Stimulated activated naive CD8-positive, alpha-beta T cell treated with anti-CD3 and anti-CD28 coated beads, Interleukin-15, amount 100 ng/mL, for 72 hours (primary cell): Measurements from ENCODE around the gene MTRFR.
A peak's percentile ranks its signal among the peaks of the same experiment; 100 is the strongest.
"Not testable (repeated sequence)": the region's sequence is repeated elsewhere in the genome, so short reads cannot be mapped to it uniquely, and the experiment has no call there.

Experiments used
- ATAC-seq: fragments of 150-1000 bp; cut with Tn5 transposase; 2 replicates; pipeline ENCODE4 v1.10.0; 2021; ENCODE audit warnings: mild to moderate bottlenecking, moderate library complexity
- DNase-seq, 2 donors: peaks; one replicate each; pipeline ENCODE4 v3.0.0; 2021 to 2022
- H3K27ac Mint-ChIP-seq, 2 donors: one replicate each; pipeline ENCODE4 v1.8.0; 2022; ENCODE audit warnings: mild to moderate bottlenecking in 2 of 2, mixed read lengths in 2 of 2, moderate library complexity in 2 of 2
- H3K27me3 Mint-ChIP-seq: one replicate; pipeline ENCODE4 v1.8.0; 2022; ENCODE audit warnings: mixed read lengths
- H3K4me1 Mint-ChIP-seq: one replicate; pipeline ENCODE4 v1.8.0; 2022; ENCODE audit warnings: mild to moderate bottlenecking, mixed read lengths
- H3K4me3 Mint-ChIP-seq, 2 donors: one replicate each; pipeline ENCODE4 v1.8.0; 2022; ENCODE audit warnings: mild to moderate bottlenecking in 2 of 2, mixed read lengths in 2 of 2, moderate library complexity in 1 of 2
- H3K9me3 Mint-ChIP-seq, 2 donors: one replicate each; pipeline ENCODE4 v1.8.0; 2022; ENCODE audit warnings: mixed read lengths in 2 of 2

The MTRFR gene

DNA sequence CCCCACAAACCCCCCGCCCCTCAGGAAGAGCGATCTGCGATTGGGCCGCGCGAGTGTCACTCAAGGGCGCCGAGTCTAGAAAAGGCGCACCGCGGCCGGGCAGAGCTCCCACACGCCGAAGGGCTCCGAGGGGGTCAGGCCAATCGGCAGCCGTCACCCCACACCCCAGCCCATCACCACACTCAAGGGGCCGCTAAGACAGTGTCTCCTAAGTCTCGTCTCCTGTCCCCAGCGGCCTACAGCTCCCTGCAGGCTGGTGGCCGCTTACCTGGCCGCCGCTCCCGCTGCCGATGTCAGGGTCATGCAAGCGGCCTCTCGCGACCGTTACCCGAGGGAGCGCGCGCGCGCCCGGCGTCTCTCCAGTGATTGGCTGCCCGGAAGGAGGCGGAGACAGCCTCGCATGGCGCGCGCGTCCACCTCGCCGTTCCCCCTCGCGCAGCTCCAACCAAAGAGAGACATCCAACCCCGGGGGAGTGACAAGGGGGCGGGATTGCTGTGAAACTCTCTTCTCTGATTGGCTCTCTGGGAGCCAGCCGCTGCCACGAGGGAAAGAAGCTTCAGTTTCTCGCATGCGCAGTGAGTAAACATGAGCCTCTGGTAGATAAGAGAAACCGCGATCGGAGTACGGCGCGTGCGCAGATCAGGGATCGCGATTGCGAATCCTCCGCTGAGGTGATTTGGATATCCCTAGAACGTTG is at the start of gene MTRFR, which contains the start of gene MPHOSPH9:
Gene MTRFR (plus strand): TSS at position 630 of the 698 bp plus-strand sequence. CDS start 20,239 bp downstream, outside the sequence.
Gene MPHOSPH9 (minus strand): TSS at position 335 of the 698 bp plus-strand sequence. CDS start 2,777 bp downstream, outside the sequence.
- Mint-ChIP-seq H3K4me3 (peak within 1 kb of the TSS; percentile 96 to 100), H3K27ac (peak within 1 kb of the TSS; percentile 99), H3K27me3 (no peaks in the 10 kb centered on the region), H3K9me3 (no peaks in the 10 kb centered on the region), H3K4me1 (peaks cover 67% of the 10 kb centered on the region)
- ATAC-seq: peak; percentile 92
- DNase-seq: peak; percentile 99 to 100

DNA sequence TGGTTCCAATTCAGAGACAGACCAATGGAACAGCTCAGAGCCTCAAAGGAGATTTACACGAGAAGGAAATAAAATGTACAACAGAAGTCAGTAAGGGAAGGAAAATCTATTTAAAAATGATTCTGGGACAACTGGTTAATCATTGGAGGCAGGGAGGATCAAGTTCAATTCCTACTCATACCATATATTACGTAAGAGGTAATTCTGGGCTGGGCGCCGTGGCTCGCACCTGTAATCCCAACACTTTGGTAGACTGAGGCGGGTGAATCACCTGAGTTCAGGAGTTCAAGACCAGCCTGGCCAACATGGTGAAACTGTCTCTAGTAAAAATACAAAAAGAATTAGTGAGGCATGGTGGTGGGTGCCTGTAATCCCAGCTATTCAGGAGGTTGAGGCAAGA is 45.6 kb upstream of the MTRFR start:
- no peak overlapping the region for H3K27ac Mint-ChIP-seq
- H3K4me1 Mint-ChIP-seq: no peaks in the 10 kb centered on the region
- no peak overlapping the region for H3K4me3 Mint-ChIP-seq
- H3K9me3 Mint-ChIP-seq: no peaks in the 10 kb centered on the region
- no peaks in the 10 kb centered on the region for H3K27me3 Mint-ChIP-seq
- ATAC-seq (no peak), DNase-seq (no peak)

DNA sequence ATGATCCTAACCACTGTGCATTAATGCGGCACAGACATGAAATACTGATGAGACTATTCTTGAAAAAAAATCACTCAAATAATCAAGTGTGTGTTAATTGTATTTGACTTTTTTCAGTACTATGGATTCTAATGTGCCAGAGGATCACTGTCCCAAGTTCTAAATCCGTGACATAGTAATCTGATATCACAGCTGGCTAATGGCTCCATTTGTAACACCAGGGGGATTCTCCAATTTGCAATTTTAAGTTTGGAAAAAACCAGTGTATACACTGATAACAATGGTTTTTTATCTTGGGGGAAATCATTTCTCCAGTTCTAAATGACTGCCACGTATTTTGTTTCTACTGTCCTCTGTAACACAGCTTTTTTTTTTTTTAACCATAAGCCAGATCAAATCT is 33.3 kb upstream of the MTRFR start:
- Mint-ChIP-seq H3K27ac (no peak overlapping the region), H3K27me3 (no peaks in the 10 kb centered on the region), H3K4me3 (no peak overlapping the region), H3K9me3 (no peaks in the 10 kb centered on the region), H3K4me1 (peaks cover 18% of the 10 kb centered on the region)
- ATAC-seq (no peak), DNase-seq (no peak)

DNA sequence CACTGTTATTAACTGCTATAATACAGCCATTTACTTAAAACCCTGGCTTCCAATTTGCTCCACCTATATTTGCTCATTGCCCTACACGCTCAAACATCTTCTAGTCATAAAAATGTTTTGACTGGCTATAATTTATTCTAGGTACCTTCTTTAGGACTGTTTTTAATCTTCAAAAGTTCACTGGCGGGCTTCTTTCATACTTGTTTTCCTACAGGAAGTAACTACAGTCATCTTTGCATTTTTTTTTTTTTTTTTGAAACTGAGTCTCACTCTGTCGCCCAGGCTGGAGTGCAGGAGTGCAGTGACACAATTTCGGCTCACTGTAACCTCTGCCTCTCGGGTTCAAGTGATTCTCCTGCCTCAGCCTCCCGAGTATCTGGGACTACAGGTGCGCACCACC is 32.8 kb upstream of the MTRFR start:
- Mint-ChIP-seq H3K9me3 (no peaks in the 10 kb centered on the region), H3K27ac (peak overlapping the region; percentile 90 to 95), H3K4me3 (no peak overlapping the region), H3K4me1 (peaks cover 18% of the 10 kb centered on the region), H3K27me3 (no peaks in the 10 kb centered on the region)
- ATAC-seq (peak; percentile 61), DNase-seq (no peak)

DNA sequence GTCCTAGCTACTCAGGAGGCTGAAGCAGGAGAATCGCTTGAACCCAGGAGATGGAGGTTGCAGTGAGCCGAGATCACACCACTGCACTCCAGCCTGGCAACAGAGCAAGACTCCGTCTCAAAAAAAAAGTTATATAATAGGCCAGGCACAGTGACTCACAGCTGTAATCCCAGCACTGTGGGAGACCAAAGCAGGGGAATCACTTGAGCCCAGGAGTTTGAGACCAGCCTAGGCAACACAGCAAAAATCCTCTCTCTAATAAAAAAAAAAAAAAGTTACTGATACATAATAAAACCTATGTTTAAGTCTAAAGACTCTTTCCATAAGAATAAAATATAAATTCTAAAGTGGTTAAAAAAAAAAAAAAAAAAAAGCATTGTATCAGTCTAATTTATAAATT is 26.4 kb upstream of the MTRFR start:
- H3K4me3 Mint-ChIP-seq, H3K4me1 Mint-ChIP-seq, DNase-seq, H3K27ac Mint-ChIP-seq, H3K27me3 Mint-ChIP-seq, H3K9me3 Mint-ChIP-seq, ATAC-seq: not testable (repeated sequence)

DNA sequence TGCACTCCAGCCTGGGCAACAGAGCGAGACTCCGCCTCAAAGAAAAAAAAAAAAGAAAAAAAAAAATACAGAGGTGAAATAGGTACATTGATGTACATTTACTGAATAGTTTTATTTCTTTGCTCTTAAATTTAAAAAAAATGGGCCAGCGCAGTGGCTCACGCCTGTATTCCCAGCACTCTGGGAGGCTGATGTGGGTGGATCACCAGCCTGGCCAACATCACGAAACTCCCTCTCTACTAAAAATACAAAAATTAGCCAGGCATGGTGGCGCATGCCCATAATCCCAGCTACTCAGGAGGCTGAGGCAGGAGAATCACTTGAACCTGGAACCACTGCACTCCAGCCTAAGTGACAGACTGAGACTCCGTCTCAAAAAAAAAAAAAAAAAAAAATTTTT is 25.4 kb upstream of the MTRFR start:
- not testable (repeated sequence) for H3K9me3 Mint-ChIP-seq, H3K27ac Mint-ChIP-seq, H3K4me3 Mint-ChIP-seq, DNase-seq, ATAC-seq, H3K4me1 Mint-ChIP-seq, H3K27me3 Mint-ChIP-seq

DNA sequence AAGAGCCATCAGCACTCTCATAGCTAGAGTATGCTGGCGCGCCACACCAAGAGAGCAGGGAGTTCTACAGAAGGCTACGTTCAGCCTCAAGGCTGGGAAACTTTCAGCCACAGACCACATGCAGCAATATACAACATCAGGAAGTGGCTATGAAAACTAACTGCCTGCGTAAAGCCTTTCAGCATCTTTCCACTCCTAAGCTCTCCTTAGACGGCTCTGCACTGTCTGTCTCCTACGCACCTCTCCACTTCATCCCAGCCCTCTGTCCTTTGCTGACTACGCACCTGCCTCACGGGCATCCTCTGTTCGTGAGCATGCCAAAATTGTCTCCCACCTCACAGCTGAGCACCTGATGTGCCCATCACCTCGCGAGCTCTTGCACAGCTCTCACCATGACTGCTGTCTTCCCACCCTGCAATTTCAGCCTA is 10.0 kb upstream of the MTRFR start:
- peak overlapping the region; percentile 6 to 77 for H3K27ac Mint-ChIP-seq
- peak overlapping the region; percentile 73 for H3K4me3 Mint-ChIP-seq
- peaks cover 54% of the 10 kb centered on the region for H3K4me1 Mint-ChIP-seq
- ATAC-seq: peak; percentile 99
- peak; percentile 39 to 62 for DNase-seq
- no peaks in the 10 kb centered on the region for H3K27me3 Mint-ChIP-seq
- no peaks in the 10 kb centered on the region for H3K9me3 Mint-ChIP-seq

DNA sequence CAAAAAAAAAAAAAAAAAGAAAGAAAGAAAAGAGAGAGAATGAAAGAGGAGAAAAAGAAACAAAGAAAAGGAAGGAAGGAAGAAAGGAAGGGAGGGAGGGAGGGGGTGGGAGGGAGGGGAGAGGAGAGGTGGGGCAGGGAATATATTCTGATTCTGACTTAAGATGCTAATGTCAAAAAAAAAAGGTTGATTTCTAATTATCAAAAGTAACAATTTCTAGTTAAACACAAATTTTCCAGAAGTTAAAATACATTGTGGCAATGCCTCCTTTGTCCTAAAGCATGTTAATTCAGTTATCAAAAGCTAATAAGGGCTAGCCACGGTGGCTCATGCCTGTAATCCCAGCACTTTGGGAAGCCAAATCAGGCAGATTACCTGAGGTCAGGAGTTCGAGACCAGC is 7.8 kb upstream of the MTRFR start:
- Mint-ChIP-seq H3K27ac (peak overlapping the region in 1 of 2 donors; percentile 57), H3K4me1 (peaks cover 67% of the 10 kb centered on the region), H3K4me3 (peak overlapping the region in 1 of 2 donors; percentile 42), H3K9me3 (no peaks in the 10 kb centered on the region), H3K27me3 (no peaks in the 10 kb centered on the region)
- ATAC-seq (no peak), DNase-seq (no peak)

DNA sequence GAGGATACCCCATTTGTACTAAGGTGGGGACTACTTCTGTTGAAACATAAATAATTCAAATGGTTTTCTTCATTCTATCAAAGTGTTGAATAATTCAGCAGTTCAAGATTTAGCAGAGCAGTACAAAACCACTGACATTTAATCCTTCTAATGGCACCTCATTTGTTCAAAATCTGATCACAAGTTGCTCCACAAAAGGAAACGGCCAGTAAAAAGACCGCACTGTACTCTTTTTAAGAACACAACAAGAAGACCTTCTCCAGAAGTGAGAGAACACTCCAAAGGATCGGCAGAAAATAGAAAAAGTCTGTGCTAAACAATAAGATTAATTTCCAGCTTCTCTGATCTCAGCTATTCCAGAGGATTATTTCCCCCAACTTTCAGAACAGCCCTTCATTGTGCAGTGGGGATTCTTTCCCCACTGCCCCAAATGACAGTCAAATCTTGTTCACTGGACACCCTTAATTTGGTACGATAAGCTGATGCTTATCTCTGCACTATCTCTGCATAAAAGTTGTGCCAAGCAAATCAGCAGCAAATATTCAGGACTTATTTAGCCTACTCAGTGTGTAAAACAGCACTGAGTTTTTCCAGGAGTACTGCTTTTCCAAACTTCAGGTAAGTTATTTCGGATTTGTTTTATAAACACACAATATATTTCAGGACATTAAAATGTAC is 5.5 kb upstream of the MTRFR start:
- Mint-ChIP-seq H3K9me3 (no peaks in the 10 kb centered on the region), H3K27ac (no peak overlapping the region), H3K4me3 (peak overlapping the region; percentile 30 to 50), H3K4me1 (peaks cover 64% of the 10 kb centered on the region), H3K27me3 (no peaks in the 10 kb centered on the region)
- ATAC-seq: no peak
- DNase-seq: no peak

DNA sequence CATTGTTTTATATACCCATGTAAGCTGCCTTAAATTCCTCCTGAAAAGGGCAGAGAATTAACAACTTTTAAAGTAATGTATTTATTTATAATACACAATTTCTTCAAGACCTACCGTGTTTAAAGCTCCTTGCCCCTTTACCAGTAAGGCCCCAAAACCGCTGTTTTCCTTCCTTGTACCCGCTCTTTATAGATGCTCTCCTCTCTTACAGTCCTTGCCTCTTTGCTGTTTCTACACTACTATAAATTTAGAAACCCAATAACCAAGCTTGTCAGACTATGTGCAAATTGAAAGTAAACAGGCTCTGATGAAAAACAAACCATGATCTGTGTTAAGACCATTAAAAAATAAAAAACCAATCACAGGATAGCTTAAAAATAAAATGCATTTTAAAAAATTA is 4.2 kb upstream of the MTRFR start:
- H3K4me1 Mint-ChIP-seq: peaks cover 62% of the 10 kb centered on the region
- no peak for DNase-seq
- H3K27ac Mint-ChIP-seq: peak overlapping the region in 1 of 2 donors; percentile 93
- H3K4me3 Mint-ChIP-seq: peak overlapping the region; percentile 69 to 87
- no peaks in the 10 kb centered on the region for H3K9me3 Mint-ChIP-seq
- ATAC-seq: no peak
- H3K27me3 Mint-ChIP-seq: no peaks in the 10 kb centered on the region

DNA sequence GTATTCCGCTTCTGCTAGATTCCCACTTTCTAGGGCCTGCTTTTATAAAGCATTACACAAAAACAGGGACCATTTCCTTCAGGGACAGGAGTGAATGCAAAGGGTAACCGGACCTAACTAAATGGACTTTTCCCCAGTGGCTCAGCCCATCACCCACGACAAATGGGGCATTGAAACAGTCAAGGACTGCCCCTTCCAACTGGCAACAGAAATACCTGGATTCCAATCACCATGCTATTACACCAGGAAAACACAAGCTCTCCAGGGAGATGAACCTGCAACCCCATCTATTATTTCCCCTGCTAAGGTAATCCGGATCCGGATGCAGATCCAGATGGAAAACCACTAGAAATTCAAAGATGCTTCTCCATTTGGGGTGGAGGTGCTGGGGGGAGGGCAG is 1.3 kb upstream of the MTRFR start:
- peak overlapping the region; percentile 96 to 100 for H3K4me3 Mint-ChIP-seq
- no peak for ATAC-seq
- peaks cover 64% of the 10 kb centered on the region for H3K4me1 Mint-ChIP-seq
- H3K9me3 Mint-ChIP-seq: no peaks in the 10 kb centered on the region
- no peak for DNase-seq
- H3K27me3 Mint-ChIP-seq: no peaks in the 10 kb centered on the region
- H3K27ac Mint-ChIP-seq: peak overlapping the region; percentile 99

DNA sequence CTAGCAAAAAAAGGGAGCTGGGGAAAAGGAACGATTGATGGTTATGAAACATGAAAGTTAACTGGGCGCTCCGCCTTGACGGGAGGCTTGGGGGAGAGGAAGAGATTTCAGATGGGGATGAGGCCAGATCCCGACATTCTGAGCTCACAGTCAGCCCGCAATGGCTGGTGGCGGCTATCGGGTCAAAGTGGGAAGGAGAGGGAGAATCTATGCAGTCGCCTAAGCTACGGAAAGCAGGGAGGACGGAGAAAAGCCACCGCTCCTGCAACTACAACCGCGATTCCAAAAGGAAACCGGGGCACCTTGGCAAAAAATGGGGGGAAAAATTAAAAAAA is 797 bp upstream of the MTRFR start:
- DNase-seq (no peak), ATAC-seq (no peak)
- H3K4me3 Mint-ChIP-seq: peak overlapping the region; percentile 96 to 100
- peaks cover 67% of the 10 kb centered on the region for H3K4me1 Mint-ChIP-seq
- no peaks in the 10 kb centered on the region for H3K27me3 Mint-ChIP-seq
- H3K27ac Mint-ChIP-seq: peak overlapping the region; percentile 99
- H3K9me3 Mint-ChIP-seq: no peaks in the 10 kb centered on the region

DNA sequence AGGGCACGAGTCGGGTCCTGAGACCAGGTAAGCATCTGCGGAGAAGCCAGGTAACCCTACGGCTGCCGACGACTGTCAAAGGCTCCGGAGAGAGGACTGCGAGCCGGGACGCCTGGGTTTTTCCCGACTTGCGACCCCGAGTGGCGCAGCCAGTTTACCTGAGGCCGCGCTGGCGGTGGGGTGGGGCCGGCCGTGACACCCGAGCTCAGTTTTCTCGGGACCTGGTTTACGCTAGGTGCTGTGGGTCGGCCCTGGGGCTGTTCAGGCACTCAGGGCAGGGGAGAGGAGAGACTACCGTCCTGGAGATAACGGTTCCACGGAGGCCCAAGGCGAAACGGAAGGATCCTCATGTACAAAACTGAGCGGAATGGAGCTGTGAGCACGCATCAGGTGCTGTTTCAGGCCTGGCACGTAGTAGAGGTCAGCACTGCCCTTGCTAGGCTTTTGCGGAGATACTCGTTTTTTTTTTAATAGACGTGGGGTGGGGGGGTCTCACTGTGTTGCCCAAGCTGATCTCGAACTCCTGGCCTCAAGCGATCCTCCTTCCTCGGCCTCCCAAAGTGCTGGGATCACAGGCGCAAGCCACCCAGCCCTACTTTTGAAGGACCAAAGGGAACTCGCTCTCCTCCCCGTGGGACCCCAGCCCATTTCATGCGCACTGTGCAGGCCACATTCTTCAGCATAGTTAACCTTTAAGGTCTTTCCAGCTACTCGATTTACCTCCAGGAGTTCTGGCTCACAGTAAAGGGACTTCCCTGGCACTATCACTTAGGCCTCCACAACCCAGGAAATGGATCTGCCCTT is 471 bp downstream of the MTRFR start:
- Mint-ChIP-seq H3K4me3 (peak overlapping the region; percentile 96 to 100), H3K27ac (peak overlapping the region; percentile 99), H3K27me3 (no peaks in the 10 kb centered on the region), H3K9me3 (no peaks in the 10 kb centered on the region), H3K4me1 (peaks cover 65% of the 10 kb centered on the region)
- DNase-seq (peak in 1 of 2 donors; percentile 23), ATAC-seq (peak; percentile 13)

DNA sequence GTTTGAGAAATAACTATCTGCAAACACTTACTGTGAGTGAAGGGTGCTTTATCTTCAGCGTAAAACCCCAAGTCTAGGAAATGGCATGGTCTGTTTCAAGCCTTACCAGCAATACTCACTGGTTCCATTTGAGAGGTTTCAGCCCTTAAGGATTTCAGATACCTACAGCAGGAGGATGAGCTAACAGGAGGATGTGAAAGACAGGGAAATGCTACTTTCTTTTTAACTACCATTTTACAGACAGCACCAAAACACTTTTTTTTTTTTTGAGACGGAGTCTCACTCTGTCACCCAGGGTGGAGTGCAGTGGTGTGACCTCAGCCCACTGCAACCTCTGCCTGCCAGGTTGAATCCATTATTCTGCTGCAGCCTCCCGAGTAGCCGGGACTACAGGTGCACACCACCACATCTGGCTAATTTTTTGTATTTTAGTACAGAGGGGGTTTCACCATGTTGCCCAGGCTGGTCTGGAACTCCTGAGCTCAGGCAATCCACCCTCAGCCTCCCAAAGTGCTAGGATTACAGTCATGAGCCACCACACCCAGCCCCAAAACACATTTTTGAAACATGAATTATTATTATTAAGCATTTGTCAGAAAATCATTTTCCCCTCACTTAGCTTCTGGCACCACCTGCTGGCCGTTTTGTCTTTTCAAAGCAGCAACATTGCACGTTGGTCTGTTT is 4.6 kb downstream of the MTRFR start:
- peaks cover 66% of the 10 kb centered on the region for H3K4me1 Mint-ChIP-seq
- peak; percentile 41 for ATAC-seq

DNA sequence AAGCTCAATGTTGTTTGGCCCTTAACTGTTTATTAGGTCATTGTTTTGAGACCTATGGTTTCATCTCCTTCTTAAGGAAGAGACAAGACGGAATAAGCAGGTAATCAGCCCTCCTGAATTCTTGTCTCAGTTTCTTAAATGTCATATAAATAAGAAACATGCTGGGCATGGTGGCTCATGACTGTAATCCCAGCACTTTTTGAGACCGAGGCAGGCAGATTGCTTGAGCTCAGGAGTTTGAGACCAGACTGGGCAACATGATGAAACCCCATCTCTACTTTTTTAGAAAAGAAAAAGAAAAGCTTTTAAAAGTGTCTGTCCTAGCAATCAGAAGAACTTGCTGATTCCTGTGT is 5.1 kb downstream of the MTRFR start:
- DNase-seq (no peak), ATAC-seq (no peak)
- peaks cover 63% of the 10 kb centered on the region for H3K4me1 Mint-ChIP-seq
- no peaks in the 10 kb centered on the region for H3K27me3 Mint-ChIP-seq
- no peaks in the 10 kb centered on the region for H3K9me3 Mint-ChIP-seq
- H3K27ac Mint-ChIP-seq: peak overlapping the region; percentile 67 to 86
- H3K4me3 Mint-ChIP-seq: peak overlapping the region; percentile 53 to 65

More for the DNA sequence above, 4.6 kb downstream of the MTRFR start:
- Mint-ChIP-seq H3K27me3 (no peaks in the 10 kb centered on the region), H3K27ac (peak overlapping the region; percentile 67 to 86), H3K9me3 (no peaks in the 10 kb centered on the region), H3K4me3 (peak overlapping the region; percentile 53 to 65)
- DNase-seq: peak; percentile 48 to 54
